ENCODE results near the gene C4orf50.

C4orf50 gene

DNA sequence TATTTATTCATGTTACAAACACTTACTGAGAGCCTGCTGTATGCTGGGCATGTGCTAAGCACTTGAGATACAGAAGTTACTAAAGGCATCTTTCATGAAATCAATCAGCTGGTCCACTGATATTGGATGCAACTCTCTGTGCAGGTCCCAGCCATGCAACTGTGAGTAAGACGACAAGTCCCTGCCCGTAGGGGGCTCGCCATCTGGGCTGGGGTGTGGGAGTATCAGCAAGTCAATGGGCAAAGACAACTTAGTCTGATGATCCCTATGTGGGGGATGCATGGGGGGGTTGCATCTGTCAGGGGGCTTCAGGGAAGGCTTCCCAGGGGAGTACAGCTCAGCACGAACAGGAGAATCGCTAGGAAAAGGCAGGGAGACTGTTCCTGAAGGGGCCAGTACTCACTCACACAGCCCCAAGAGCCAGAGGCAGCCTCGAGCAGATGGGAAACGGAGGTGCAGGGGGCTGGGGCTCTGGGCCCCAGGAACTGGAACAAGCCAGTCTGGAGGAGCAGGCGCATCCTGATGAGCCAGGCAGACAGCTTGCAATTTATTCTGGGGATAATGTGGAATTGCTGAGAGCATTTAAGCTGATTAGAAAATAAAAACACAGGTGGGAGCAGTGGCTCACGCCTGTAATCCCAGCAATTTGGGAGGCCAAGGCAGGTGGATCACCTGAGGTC is 165.6 kb downstream of the C4orf50 start:
- H3K4me3 ChIP-seq (ENCODE audit: control insufficient read depth, low read depth, low read length) = no peak overlapping the region
- TF ChIP-seq, protein P1, sequence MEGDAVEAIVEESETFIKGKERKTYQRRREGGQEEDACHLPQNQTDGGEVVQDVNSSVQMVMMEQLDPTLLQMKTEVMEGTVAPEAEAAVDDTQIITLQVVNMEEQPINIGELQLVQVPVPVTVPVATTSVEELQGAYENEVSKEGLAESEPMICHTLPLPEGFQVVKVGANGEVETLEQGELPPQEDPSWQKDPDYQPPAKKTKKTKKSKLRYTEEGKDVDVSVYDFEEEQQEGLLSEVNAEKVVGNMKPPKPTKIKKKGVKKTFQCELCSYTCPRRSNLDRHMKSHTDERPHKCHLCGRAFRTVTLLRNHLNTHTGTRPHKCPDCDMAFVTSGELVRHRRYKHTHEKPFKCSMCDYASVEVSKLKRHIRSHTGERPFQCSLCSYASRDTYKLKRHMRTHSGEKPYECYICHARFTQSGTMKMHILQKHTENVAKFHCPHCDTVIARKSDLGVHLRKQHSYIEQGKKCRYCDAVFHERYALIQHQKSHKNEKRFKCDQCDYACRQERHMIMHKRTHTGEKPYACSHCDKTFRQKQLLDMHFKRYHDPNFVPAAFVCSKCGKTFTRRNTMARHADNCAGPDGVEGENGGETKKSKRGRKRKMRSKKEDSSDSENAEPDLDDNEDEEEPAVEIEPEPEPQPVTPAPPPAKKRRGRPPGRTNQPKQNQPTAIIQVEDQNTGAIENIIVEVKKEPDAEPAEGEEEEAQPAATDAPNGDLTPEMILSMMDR (IDR thresholded peaks at IDR 0.05; ENCODE audit: control insufficient read depth, insufficient read depth, low read depth, low read length, missing control alignments) = no peak
- no peak for DNase-seq (ENCODE audit: low read depth)

DNA sequence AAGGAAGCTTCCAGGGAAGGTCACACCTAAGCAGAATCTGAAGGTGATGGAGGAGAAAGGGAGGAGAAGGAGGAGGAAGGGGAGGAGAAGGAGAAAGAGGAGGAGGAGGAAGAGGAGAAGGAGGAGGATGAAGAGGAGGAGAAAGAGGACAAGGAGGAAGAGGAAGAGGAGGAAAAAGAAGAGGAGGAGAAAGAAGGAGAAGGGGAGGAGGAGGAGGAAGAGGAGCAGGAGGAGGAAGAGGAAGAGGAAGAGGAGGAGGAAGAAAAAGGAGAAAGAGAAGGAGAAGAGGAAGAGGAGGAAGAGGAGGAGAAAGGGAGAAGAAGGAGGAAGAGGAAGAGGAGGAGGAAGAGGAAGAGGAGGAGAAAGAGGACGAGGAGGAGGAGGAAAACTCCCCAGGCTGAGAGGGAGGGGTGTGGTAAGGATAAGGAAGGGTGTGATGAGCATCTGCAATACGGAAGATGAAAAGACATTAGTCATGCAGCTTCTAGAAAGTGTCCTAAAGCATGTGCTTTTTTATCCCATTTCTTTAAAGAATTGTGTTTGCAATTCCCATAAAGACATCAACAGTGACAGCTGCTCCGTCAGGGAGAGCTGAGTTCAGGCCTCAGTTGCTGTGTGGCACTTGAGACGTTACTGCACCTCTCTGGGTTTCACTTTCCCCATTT is 166.5 kb downstream of the C4orf50 start:
- TF ChIP-seq, protein P1 (IDR thresholded peaks at IDR 0.05; ENCODE audit: control insufficient read depth, insufficient read depth, low read depth, low read length, missing control alignments) = no peak
- DNase-seq (ENCODE audit: low read depth) = no peak
- H3K4me3 ChIP-seq (ENCODE audit: control insufficient read depth, low read depth, low read length) = no peak overlapping the region

All from AG09309 (cell line).